GM10266 (cell line): ENCODE measurements around the gene NRARP.

Experiments
- DNase-seq: peaks from one replicate; pipeline ENCODE4 v3.0.0; 2012; ENCODE audit errors: extremely low spot score
- CTCF ChIP-seq: IDR thresholded peaks from 2 replicates; pipeline ENCODE4 v1.5.1; 2012; ENCODE audit warnings: mild to moderate bottlenecking, low read depth; ENCODE audit not compliant: control insufficient read depth, insufficient read depth; ENCODE audit errors: missing control alignments

Gene NRARP

GRCh38 chr9:137311171-137311985, 9.3 kb upstream of the NRARP start:
- no peak for TF ChIP-seq CTCF
- DNase-seq = no peak

GRCh38 chr9:137310189-137311052, 8.3 kb upstream of the NRARP start:
- TF ChIP-seq CTCF = no peak
- DNase-seq = no peak

- TF ChIP-seq CTCF = no peak
- no peak for DNase-seq
These were observed 7.5 kb upstream of the NRARP start for GRCh38 chr9:137309368-137310188.

- no peak for TF ChIP-seq CTCF
- DNase-seq = no peak
These were observed 6.1 kb upstream of the NRARP start for GRCh38 chr9:137308057-137308619.

- no peak for DNase-seq
- no peak for TF ChIP-seq CTCF
These were observed 5.4 kb upstream of the NRARP start for GRCh38 chr9:137307255-137308056.

- no peak for TF ChIP-seq CTCF
- DNase-seq = no peak
These were observed 4.8 kb upstream of the NRARP start for GRCh38 chr9:137306850-137307254.
